D721Med (cell line): Measurements from ENCODE around the gene HHIP.

Source experiments
- DNase-seq: peaks from one replicate; pipeline ENCODE4 v3.0.0; 2011; ENCODE audit warnings: low spot score; ENCODE audit not compliant: insufficient read length
- FAIRE-seq: peaks from 2 replicates; lab custom pipeline; 2011; peaks lifted over from hg19 to GRCh38; lab: Jason Lieb, UNC
- CTCF ChIP-seq: IDR thresholded peaks from 2 replicates; pipeline ENCODE4 v1.5.1; 2012; ENCODE audit warnings: mild to moderate bottlenecking, control low read depth; ENCODE audit not compliant: insufficient read depth; ENCODE audit errors: missing control alignments

HHIP gene

GRCh38 chr4:144670776-144671175 is 24.8 kb downstream of the HHIP start:
- no peak for TF ChIP-seq CTCF
- no peak for FAIRE-seq
- no peak for DNase-seq

GRCh38 chr4:144674711-144675110 is 28.8 kb downstream of the HHIP start:
- no peak for TF ChIP-seq CTCF
- no peak for DNase-seq
- no peak for FAIRE-seq

- no peak for DNase-seq
- no peak for TF ChIP-seq CTCF
- no peak for FAIRE-seq
Measured at GRCh38 chr4:144681806-144682205, 35.9 kb downstream of the HHIP start.

GRCh38 chr4:144683516-144683915 is 37.6 kb downstream of the HHIP start:
- TF ChIP-seq CTCF, result no peak
- FAIRE-seq (no peak), DNase-seq (no peak)

- FAIRE-seq (no peak), DNase-seq (no peak)
- TF ChIP-seq CTCF, result no peak
Measured at GRCh38 chr4:144685911-144686310, 40.0 kb downstream of the HHIP start.

- DNase-seq (no peak), FAIRE-seq (no peak)
- TF ChIP-seq CTCF, result no peak
Measured at GRCh38 chr4:144686921-144687320, 41.0 kb downstream of the HHIP start.

GRCh38 chr4:144687466-144687865 is 41.5 kb downstream of the HHIP start:
- no peak for DNase-seq
- no peak for TF ChIP-seq CTCF
- no peak for FAIRE-seq
